Measurements from ENCODE around the gene KIF6.

- TF ChIP-seq CTCF (IDR thresholded peaks at IDR 0.05) (no peak), POLR2AphosphoS5 (IDR thresholded peaks at IDR 0.05) (no peak), POLR2A (IDR thresholded peaks at IDR 0.05) (no peak)
Observed at GRCh38 chr6:39396854-39397253, 328.4 kb downstream of the KIF6 start.
